Karpas-422 (cell line): ENCODE data around the gene NECTIN4. TPM values are rescaled to one million over a fixed set of nuclear protein-coding genes. Genes with fewer than 3 reads are reported as not detected.

ENCODE experiments used
- DNase-seq: peaks from one replicate; pipeline ENCODE4 v3.0.0-alpha.2; 2015
- H2AFZ ChIP-seq: fragments of 200-600 bp; sonication (generic); 2 replicates; pipeline ENCODE4 v1.6.1; 2014; ENCODE audit warnings: antibody characterized with exemption, low read length, mixed read lengths
- H3K27ac ChIP-seq: fragments of 200-600 bp; sonication (generic); 2 replicates; pipeline ENCODE4 v1.5.1; 2014; ENCODE audit warnings: mild to moderate bottlenecking, low read length, moderate library complexity
- H3K27me3 ChIP-seq: fragments of 200-600 bp; sonication (generic); 2 replicates; pipeline ENCODE4 v1.6.1; 2014; ENCODE audit warnings: low read length, mixed read lengths
- H3K36me3 ChIP-seq: fragments of 200-600 bp; sonication (generic); 2 replicates; pipeline ENCODE4 v1.6.1; 2014; ENCODE audit warnings: low read length, mixed read lengths; ENCODE audit not compliant: insufficient read depth
- H3K4me1 ChIP-seq: fragments of 200-600 bp; sonication (generic); 2 replicates; pipeline ENCODE4 v1.6.1; 2014; ENCODE audit warnings: mild to moderate bottlenecking, low read length, mixed read lengths
- H3K4me2 ChIP-seq: fragments of 200-600 bp; sonication (generic); 2 replicates; pipeline ENCODE4 v1.6.1; 2014; ENCODE audit warnings: low read length, low read depth, mild to moderate bottlenecking; ENCODE audit not compliant: poor library complexity, severe bottlenecking
- H3K4me3 ChIP-seq: fragments of 200-600 bp; sonication (generic); 2 replicates; pipeline ENCODE4 v1.5.1; 2014; ENCODE audit warnings: mild to moderate bottlenecking, antibody characterized with exemption, low read length, mixed read lengths
- H3K79me2 ChIP-seq: fragments of 200-600 bp; sonication (generic); 2 replicates; pipeline ENCODE4 v1.6.1; 2014; ENCODE audit warnings: mild to moderate bottlenecking, low read length, mixed read lengths
- H3K9ac ChIP-seq: fragments of 200-600 bp; sonication (generic); 2 replicates; pipeline ENCODE4 v1.6.0; 2014; ENCODE audit warnings: low read length
- H3K9me2 ChIP-seq: fragments of 200-600 bp; sonication (generic), shearing (Covaris generic); replicated peaks from 2 replicates; pipeline ENCODE4 v1.6.0; 2014; ENCODE audit warnings: mild to moderate bottlenecking, low read length, moderate library complexity; ENCODE audit not compliant: insufficient read depth
- H3K9me3 ChIP-seq: fragments of 300-700, 200-600 bp; sonication (generic); 2 replicates; pipeline ENCODE4 v1.6.1; 2014; ENCODE audit warnings: low read length, mixed read lengths
- H4K20me1 ChIP-seq: fragments of 200-600 bp; sonication (generic); 2 replicates; pipeline ENCODE4 v1.6.1; 2014; ENCODE audit warnings: mild to moderate bottlenecking, antibody characterized with exemption, low read length, low read depth; ENCODE audit not compliant: insufficient read depth
- total RNA-seq: library from RNA; depleted of rRNA; stranded (reverse); fragments of >200 nt; shearing (Covaris generic); gene quantifications from 2 replicates; pipeline ENCODE4 v1.2.3, GENCODE V29; 2014; ENCODE audit warnings: low replicate concordance

Gene NECTIN4
- total RNA-seq, 1 experiment from 2014 or later: not detected

GRCh38 chr1:161128591-161129420 is 39.4 kb upstream of the NECTIN4 start:
- no peaks in the 10 kb centered on the region for H3K9me2 ChIP-seq
- no peaks in the 10 kb centered on the region for H3K9me3 ChIP-seq
- H3K9ac ChIP-seq: no peak overlapping the region
- no peak overlapping the region for H3K4me3 ChIP-seq
- DNase-seq: no peak
- no peak overlapping the region for H3K4me2 ChIP-seq
- H3K27ac ChIP-seq: no peak overlapping the region
- H4K20me1 ChIP-seq: no peaks in the 10 kb centered on the region
- no peaks in the 10 kb centered on the region for H3K27me3 ChIP-seq
- H2AFZ ChIP-seq: no peak overlapping the region
- peaks cover 74% of the 10 kb centered on the region for H3K79me2 ChIP-seq
- H3K4me1 ChIP-seq: peaks cover 32% of the 10 kb centered on the region
- peaks cover 28% of the 10 kb centered on the region for H3K36me3 ChIP-seq

GRCh38 chr1:161127649-161128048 is 38.3 kb upstream of the NECTIN4 start:
- H3K27ac ChIP-seq: no peak overlapping the region
- H3K4me1 ChIP-seq: peaks cover 24% of the 10 kb centered on the region
- DNase-seq: no peak
- H3K9ac ChIP-seq: no peak overlapping the region
- H2AFZ ChIP-seq: no peak overlapping the region
- peaks cover 32% of the 10 kb centered on the region for H3K36me3 ChIP-seq
- H3K27me3 ChIP-seq: no peaks in the 10 kb centered on the region
- H3K9me2 ChIP-seq: no peaks in the 10 kb centered on the region
- H3K4me3 ChIP-seq: no peak overlapping the region
- H3K4me2 ChIP-seq: no peak overlapping the region
- no peaks in the 10 kb centered on the region for H3K9me3 ChIP-seq
- no peaks in the 10 kb centered on the region for H4K20me1 ChIP-seq
- H3K79me2 ChIP-seq: peaks cover 64% of the 10 kb centered on the region

GRCh38 chr1:161122967-161123366 is 33.6 kb upstream of the NECTIN4 start:
- DNase-seq: no peak
- no peaks in the 10 kb centered on the region for H3K9me3 ChIP-seq
- H2AFZ ChIP-seq: no peak overlapping the region
- no peaks in the 10 kb centered on the region for H4K20me1 ChIP-seq
- H3K4me1 ChIP-seq: peaks cover 29% of the 10 kb centered on the region
- H3K9ac ChIP-seq: no peak overlapping the region
- H3K4me3 ChIP-seq: no peak overlapping the region
- no peak overlapping the region for H3K4me2 ChIP-seq
- peaks cover 44% of the 10 kb centered on the region for H3K79me2 ChIP-seq
- no peak overlapping the region for H3K27ac ChIP-seq
- H3K9me2 ChIP-seq: no peaks in the 10 kb centered on the region
- peaks cover 46% of the 10 kb centered on the region; the same call in 1 of the 2 replicates for H3K36me3 ChIP-seq
- no peaks in the 10 kb centered on the region for H3K27me3 ChIP-seq

GRCh38 chr1:161121834-161122233 is 32.5 kb upstream of the NECTIN4 start:
- no peak for DNase-seq
- Histone ChIP-seq H3K9me3 (no peaks in the 10 kb centered on the region), H3K36me3 (peaks cover 36% of the 10 kb centered on the region; the same call in 1 of the 2 replicates), H4K20me1 (no peaks in the 10 kb centered on the region), H3K79me2 (peaks cover 46% of the 10 kb centered on the region), H3K9me2 (no peaks in the 10 kb centered on the region), H3K27ac (no peak overlapping the region), H3K4me1 (peaks cover 28% of the 10 kb centered on the region), H3K4me2 (no peak overlapping the region), H3K27me3 (no peaks in the 10 kb centered on the region), H3K9ac (no peak overlapping the region), H3K4me3 (no peak overlapping the region), H2AFZ (no peak overlapping the region)

- Histone ChIP-seq H3K4me1 (peaks cover 35% of the 10 kb centered on the region), H3K36me3 (peaks cover 33% of the 10 kb centered on the region; the same call in 1 of the 2 replicates), H3K4me2 (no peak overlapping the region), H3K27ac (no peak overlapping the region), H3K9ac (no peak overlapping the region), H3K27me3 (no peaks in the 10 kb centered on the region), H4K20me1 (peaks cover 5% of the 10 kb centered on the region; the same call in 1 of the 2 replicates), H3K79me2 (peaks cover 49% of the 10 kb centered on the region), H2AFZ (no peak overlapping the region), H3K9me2 (no peaks in the 10 kb centered on the region), H3K9me3 (no peaks in the 10 kb centered on the region), H3K4me3 (no peak overlapping the region)
- no peak for DNase-seq
These were observed 31.8 kb upstream of the NECTIN4 start for GRCh38 chr1:161121042-161121650.

GRCh38 chr1:161119092-161119903 is 29.9 kb upstream of the NECTIN4 start:
- Histone ChIP-seq H2AFZ (no peak overlapping the region), H3K36me3 (peaks cover 32% of the 10 kb centered on the region; the same call in 1 of the 2 replicates)
- peak; percentile 87 for DNase-seq

GRCh38 chr1:161117759-161118581 is 28.6 kb upstream of the NECTIN4 start, which contains the start of the genes NIT1 and PFDN2:
Gene NIT1, plus strand, starts transcription at chr1:161118105. Its CDS starts 72 bp downstream, at chr1:161118177.
Gene PFDN2, minus strand, starts transcription at chr1:161118037. Its CDS starts 11 bp downstream, at chr1:161118026.
- H3K4me1 ChIP-seq: peaks cover 64% of the 10 kb centered on the region
- H3K27ac ChIP-seq: peak within 1 kb of the TSS; percentile 67
- H3K9ac ChIP-seq: peak within 1 kb of the TSS; percentile 97
- H3K4me2 ChIP-seq: peak within 1 kb of the TSS; percentile 81
- DNase-seq: peak; percentile 95
- H3K9me2 ChIP-seq: no peaks in the 10 kb centered on the region
- H3K36me3 ChIP-seq: peaks cover 32% of the 10 kb centered on the region; the same call in 1 of the 2 replicates
- H4K20me1 ChIP-seq: peaks cover 8% of the 10 kb centered on the region; the same call in 1 of the 2 replicates
- H3K27me3 ChIP-seq: no peaks in the 10 kb centered on the region
- H3K9me3 ChIP-seq: no peaks in the 10 kb centered on the region
- peaks cover 73% of the 10 kb centered on the region for H3K79me2 ChIP-seq
- peak within 1 kb of the TSS; percentile 98 for H3K4me3 ChIP-seq
- H2AFZ ChIP-seq: peak within 1 kb of the TSS; percentile 70

More at GRCh38 chr1:161119092-161119903, 29.9 kb upstream of the NECTIN4 start:
- peak overlapping the region; percentile 67 for H3K27ac ChIP-seq
- no peaks in the 10 kb centered on the region for H3K9me2 ChIP-seq
- peak overlapping the region; percentile 81 for H3K4me2 ChIP-seq
- peaks cover 8% of the 10 kb centered on the region; the same call in 1 of the 2 replicates for H4K20me1 ChIP-seq
- H3K4me3 ChIP-seq: peak overlapping the region; percentile 98
- peak overlapping the region; percentile 97 for H3K9ac ChIP-seq
- H3K79me2 ChIP-seq: peaks cover 60% of the 10 kb centered on the region
- H3K4me1 ChIP-seq: peaks cover 51% of the 10 kb centered on the region
- H3K27me3 ChIP-seq: no peaks in the 10 kb centered on the region
- no peaks in the 10 kb centered on the region for H3K9me3 ChIP-seq
